SIG-M5 (cell line): Measurements from ENCODE around the gene PKMYT1.
"Not testable (repeated sequence)": the region's sequence is repeated elsewhere in the genome, so short reads cannot be mapped to it uniquely, and the experiment has no call there.

Source experiments
- DNase-seq: peaks from one replicate; lab custom pipeline; 2025; lab: John Stamatoyannopoulos, UW

The PKMYT1 gene

DNA sequence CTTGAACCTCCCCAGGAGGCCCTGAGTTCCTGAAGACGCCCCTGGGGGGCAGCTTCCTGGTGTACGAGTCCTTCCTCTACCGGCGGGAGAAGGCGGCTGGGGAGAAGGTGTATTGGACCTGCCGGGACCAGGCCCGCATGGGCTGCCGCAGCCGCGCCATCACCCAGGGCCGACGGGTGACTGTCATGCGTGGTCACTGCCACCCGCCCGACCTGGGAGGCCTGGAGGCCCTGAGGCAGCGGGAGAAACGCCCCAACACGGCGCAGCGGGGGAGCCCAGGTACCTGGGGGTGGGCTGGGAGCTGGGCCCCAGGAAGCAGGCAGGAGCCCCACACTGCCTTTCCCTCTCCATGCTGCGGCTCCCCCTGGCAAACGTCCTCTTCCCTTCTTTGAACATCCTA is 46.5 kb downstream of the PKMYT1 start:
- no peak for DNase-seq

DNA sequence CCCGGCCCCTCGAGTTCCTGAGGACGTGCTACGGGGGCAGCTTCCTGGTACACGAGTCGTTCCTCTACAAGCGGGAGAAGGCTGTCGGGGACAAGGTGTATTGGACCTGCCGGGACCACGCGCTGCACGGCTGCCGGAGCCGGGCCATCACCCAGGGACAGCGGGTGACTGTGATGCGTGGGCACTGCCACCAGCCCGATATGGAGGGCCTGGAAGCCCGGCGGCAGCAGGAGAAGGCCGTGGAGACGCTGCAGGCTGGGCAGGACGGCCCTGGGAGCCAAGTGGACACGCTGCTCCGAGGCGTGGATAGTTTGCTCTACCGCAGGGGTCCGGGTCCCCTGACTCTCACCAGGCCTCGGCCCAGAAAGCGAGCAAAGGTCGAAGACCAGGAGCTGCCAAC is 47.1 kb downstream of the PKMYT1 start:
- no peak for DNase-seq

DNA sequence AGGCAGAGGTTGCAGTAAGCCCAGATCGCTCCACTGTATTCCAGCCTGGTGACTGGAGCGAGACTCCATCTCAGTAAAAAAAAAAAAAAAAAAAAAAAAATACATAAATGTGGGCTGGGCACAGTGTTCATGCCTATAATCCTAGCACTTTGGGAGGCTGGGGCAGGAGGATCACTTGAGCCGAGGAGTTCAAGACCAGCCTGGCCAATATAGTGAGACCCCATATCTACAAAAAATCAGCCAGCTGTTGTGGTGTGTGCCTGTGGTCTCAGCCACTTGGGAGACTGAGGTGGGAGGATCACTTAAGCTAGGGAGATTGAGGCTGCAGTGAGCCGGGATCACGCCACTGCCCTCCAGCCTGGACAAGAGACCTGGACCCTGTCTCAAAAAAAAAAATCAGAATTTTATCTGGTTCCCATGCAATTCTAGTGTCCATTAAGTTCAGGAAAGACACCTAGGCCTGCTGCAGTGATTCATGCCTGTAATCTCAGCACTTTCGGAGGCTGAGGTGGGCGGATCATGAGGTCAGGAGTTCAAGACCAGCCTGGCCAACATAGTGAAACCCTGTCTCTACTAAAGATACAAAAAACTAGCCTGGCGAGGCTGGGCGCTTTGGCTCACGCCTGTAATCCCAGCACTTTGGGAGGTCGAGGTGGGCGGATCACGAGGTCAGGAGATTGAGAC is 48.9 kb downstream of the PKMYT1 start:
- DNase-seq, result not testable (repeated sequence)

DNA sequence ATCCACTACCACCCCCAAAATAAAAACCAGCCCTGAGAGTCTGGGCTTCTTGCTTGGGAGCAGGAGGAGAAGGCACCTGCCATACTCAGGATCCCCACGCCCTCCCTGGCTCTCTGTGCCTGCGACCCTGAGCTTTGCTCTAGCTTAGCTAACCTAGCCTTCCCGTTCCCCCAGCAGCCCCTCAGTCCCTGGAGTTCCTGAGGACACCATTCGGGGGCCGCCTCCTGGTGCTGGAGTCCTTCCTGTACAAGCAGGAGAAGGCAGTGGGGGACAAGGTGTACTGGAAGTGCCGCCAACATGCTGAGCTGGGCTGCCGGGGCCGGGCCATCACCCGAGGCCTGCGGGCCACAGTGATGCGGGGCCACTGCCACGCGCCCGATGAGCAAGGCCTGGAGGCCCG is 50.0 kb downstream of the PKMYT1 start:
- no peak for DNase-seq

GRCh38 chr16:2929693-2930092 is 50.6 kb downstream of the PKMYT1 start:
- DNase-seq, result no peak

- DNase-seq, result no peak
Observed at GRCh38 chr16:2928796-2929195, 51.5 kb downstream of the PKMYT1 start.

DNA sequence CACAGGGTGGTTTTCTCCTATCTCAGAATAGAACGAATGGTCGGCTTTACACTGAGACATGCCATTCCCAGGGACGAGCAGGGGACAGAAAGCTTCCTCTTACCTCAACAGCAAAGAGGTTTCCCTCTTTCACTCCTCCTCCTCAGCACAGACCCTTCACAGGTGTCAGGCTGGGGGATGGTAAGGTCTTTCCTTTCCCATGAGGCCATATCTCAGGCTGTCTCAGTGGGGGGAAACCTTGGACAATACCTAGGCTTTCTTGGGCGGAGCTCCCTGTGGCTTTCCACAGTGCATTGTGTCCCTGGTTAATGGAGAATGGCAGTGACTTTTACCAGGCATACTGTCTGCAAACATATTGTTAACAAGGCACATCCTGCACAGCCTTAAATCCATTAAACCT is 52.1 kb downstream of the PKMYT1 start:
- DNase-seq, result not testable (repeated sequence)

- peak; percentile 16 for DNase-seq
Observed at GRCh38 chr16:2927010-2927646, 53.1 kb downstream of the PKMYT1 start.

DNA sequence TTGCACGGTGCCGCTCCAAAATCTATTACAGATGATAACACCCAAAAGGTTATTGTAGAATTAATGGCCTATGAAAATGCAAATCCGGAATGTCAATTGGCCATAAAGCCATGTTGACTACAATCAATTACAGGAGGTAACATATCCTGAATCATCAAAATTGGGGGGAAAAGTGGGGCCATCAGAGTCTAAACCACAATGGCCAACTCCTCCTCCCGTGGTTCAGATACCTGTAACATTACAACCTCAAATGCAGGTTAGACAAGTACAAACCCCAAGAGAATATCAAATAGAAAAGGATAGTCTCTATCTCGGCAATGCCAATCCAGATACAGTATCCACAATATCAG is 53.6 kb downstream of the PKMYT1 start:
- no peak for DNase-seq

DNA sequence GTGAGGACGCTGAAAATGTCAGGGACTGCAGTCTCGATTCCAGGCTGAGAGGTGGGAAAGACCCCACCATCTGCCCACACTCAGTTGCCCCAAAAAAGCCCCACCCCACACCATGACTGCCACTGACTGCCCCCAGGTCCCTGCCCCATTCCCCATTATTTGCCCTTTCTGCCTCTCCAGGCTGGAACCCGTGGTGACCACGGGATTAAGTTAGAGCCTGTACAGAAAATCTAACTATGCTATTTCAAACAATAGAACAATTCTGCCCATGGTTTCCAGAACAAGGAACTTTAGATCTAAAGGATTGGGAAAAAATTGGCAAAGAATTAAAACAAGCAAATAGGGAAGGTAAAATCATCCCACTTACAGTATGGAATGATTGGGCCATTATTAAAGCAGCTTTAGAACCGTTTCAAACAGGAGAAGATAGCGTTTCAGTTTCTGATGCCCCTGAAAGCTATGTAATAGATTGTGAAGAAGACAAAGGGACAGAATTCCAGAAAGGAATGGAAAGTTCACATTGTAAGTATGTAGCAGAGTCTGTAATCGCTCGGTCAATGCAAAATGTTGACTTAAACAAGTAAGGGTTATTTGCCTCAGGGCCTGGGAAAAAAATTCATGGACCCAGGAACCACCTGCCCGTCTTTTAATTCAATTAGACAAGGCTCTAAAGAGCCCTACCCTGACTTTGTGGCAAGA is 54.1 kb downstream of the PKMYT1 start:
- no peak for DNase-seq

DNA sequence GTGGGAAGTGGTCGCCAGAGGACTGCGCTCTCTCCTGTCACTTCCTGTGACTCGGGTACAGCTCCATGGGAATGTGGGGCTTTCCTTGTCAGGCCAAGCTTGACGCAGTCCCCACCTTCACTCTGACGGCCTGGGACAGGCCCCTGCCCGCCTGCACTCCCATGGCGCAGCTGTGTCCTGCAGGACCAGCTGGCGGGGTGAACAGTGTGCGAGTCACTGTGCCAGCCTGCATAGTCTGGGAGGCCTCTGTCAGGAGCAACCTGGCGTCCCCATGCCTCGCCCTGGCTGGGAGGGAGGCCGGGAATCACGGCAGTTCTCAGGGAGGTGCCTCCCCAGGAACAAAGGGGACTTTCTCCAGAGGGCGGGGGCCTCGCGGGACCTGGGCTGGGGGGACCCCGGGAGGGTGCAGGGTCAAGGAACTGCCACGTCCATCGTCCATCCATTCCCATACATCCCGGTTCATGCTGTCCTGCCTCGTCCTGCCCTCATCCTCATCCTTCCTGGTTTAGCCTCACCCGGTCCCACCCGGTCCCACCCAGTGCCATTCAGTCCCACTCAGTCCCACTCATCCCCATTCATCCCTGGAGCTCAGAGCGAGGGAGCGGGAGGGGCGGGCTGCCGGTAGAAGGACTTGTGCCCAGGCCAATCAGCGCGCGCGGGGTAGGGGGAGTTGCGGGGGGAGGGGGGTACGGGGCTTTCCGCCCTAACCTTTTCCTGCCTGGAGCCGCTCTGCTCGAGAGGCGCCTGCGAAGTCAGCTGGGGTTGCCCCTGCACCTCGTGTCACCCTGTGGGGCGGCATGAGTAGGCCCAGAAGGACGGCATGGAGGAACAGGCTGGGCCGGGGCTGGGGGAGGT is 55.1 kb downstream of the PKMYT1 start:
- DNase-seq, result no peak

- DNase-seq, result no peak
Observed at GRCh38 chr16:2923481-2923880, 56.8 kb downstream of the PKMYT1 start.
